HG03442 (cell line): ENCODE results near the gene SMURF1.
"Not testable (repeated sequence)": the region's sequence is repeated elsewhere in the genome, so short reads cannot be mapped to it uniquely, and the experiment has no call there.

Experiments used
- ATAC-seq: cut with Tn5 transposase; IDR thresholded peaks from one replicate; pipeline ENCODE4 v1.9.1; 2021; ENCODE audit warnings: mild to moderate bottlenecking, moderate library complexity; ENCODE audit not compliant: unreplicated experiment

Gene SMURF1

GRCh38 chr7:99061001-99061776, 82.7 kb downstream of the SMURF1 start:
- no peak for ATAC-seq

DNA sequence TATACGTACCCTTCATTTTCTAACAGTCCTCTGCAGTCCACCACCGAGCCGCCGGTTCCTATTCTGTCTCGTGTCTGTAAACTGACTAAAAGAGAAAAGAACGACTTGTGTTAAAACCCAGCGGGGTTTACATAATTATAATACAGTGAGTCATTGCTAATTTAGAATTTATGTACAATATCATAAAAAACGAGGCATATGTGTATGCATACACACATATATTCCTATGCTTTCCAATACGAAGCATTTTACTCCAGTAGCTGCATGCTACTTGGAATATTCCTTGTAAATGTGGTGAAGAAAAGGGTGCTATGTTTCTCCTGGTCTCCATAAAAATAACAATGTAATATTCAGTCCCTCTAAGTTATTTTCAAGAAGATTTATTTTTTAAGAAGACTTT, 89.1 kb downstream of the SMURF1 start:
- ATAC-seq: no peak

DNA sequence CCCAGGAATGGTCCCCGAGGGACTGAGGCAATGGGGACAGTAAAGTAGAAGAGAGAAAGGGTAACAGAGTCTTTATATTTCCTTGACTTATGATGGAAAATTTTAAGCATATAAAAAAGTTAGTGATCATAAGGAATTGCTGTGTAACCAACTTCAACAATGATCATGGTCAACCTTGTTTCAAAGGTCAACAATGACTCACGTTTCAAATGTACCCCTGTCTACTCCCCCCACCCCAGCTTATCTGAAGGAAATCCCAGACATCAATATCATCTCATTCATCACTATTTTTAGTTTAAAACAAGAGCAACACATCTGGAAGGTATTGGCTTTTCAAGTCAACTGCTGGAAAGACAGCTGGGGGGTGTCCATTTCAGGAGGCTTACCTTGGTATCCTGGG, 92.9 kb downstream of the SMURF1 start:
- ATAC-seq: no peak

- ATAC-seq: no peak
Measured at GRCh38 chr7:99047526-99048077, 96.3 kb downstream of the SMURF1 start.

- ATAC-seq: no peak
Measured at GRCh38 chr7:99046722-99047121, 97.2 kb downstream of the SMURF1 start.

DNA sequence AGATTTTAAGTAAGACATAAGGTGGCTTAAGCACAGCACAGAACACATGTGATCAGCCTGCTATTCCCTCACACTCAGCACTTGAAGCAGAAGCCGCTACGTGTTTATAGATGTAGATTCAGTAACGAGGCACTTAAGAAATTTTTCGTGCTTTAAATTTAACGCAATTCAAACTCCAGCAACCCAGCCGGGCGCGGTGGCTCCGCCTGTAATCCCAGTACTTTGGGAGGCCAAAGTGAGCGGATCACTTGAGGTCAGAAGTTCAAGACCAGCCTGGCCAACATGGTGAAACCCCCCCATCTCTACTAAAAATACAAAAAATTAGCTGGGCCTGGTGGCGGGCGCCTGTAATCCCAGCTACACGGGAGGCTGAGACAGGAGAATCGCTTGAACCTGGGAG, 97.6 kb downstream of the SMURF1 start:
- ATAC-seq: not testable (repeated sequence)

DNA sequence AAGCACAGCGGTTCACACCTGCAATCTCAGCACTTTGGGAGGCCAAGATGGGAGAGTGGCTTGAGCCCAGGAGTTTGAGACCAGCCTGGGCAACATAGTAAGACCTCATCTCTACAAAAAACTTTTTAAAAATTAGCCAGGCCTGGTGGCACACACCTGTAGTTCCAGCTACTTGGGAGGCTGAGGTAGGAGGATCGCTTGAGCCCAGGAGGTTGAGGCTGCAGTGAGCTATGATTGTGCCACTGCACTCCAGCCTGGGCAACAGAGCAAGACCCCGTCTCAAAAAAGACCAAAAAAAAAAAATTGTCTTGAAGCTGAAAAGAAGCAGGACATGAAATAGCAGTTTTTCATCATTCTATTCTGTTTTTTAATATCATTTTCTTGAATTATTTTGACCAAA, 99.0 kb downstream of the SMURF1 start:
- not testable (repeated sequence) for ATAC-seq

- ATAC-seq: no peak
Measured at GRCh38 chr7:99042957-99043356, 101.0 kb downstream of the SMURF1 start.

- ATAC-seq: no peak
Measured at GRCh38 chr7:99041526-99041925, 102.4 kb downstream of the SMURF1 start.

- ATAC-seq: no peak
Measured at GRCh38 chr7:99040104-99040958, 103.6 kb downstream of the SMURF1 start.

DNA sequence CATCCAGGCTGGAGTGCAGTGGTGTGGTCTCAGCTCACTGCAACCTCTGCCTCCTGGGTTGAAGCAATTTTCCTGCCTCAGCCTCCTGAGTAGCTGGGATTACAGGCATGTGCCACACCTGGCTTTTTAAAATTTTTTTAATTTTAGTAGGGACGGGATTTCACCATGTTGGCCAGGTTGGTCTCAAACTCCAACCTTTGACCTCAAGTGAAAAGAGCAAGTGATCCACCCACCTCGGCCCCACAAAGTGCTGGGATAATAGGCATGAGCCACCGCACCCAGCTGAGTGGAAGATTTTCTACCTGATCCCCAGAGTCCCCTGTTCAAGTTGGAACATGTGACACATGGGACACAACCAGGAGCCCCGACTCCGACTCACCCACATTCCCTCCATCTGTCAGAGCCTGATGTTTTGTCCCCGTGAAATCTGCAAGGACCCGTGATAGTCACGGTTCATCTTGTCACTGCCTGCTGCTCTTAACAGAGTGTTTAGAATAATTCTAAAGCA, 104.5 kb downstream of the SMURF1 start:
- no peak for ATAC-seq

- ATAC-seq: no peak
Measured at GRCh38 chr7:99038086-99038855, 105.6 kb downstream of the SMURF1 start.

- ATAC-seq: no peak
Measured at GRCh38 chr7:99037327-99037940, 106.5 kb downstream of the SMURF1 start.

GRCh38 chr7:99036546-99037111, 107.3 kb downstream of the SMURF1 start:
- ATAC-seq: no peak

DNA sequence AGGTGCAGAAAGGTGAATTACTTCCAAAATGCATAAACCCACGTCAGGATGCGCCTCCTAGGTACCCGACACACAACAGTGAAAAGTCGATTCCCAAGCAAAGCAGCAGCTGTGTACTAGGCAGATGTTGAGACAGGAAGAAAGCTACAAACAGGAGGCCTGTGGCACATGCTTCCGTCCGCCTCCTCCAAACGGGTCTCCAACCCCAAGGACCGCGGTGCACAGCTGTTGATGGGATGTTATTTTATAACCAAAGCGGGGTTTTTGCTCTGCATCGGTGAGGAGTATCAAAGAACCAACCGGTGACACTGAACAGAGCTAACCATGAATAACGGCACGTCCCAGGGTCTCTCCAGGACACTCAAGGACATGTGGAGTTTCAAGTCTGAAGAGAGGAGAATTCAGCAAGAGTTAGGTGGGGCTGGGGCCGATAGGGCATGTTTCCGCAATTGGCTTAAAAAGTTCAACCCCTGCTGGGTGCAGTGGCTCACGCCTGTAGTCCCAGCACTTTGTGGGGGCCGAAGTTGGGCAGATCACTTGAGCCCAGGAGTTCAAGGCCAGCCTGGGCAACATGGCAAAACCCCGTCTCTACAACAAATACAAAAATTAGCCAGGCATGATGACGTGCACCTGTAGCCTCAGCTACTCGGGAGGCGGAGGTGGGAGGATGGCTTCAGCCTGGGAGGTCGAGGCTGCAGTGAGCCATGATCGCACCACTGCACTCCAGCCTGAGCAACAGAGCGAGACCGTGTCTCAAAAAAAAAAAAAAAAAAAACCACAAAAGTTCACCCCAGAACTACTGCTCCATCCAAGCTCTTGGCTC, 108.0 kb downstream of the SMURF1 start:
- ATAC-seq: no peak

- ATAC-seq: no peak
Measured at GRCh38 chr7:99034932-99035722, 108.8 kb downstream of the SMURF1 start.

DNA sequence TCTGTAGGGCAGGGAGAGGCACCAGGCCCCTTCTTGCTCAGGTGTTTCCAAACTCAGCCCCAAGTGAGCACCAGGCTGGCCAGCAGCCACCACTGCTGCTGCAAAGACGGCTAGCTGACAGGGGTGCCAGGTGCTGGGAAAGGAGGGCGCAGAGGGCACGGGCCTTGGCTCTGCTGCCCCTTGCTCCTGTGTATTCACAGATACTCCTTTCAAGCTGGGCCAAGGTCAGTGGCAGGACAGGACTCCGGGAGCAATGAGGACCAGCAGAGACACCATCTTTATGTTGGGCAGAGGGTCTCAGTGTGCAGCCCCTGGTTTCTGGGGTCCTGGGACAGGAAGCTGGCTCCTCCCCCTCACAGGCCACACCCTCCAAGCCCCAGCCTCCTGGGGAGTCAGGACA, 110.1 kb downstream of the SMURF1 start:
- no peak for ATAC-seq

DNA sequence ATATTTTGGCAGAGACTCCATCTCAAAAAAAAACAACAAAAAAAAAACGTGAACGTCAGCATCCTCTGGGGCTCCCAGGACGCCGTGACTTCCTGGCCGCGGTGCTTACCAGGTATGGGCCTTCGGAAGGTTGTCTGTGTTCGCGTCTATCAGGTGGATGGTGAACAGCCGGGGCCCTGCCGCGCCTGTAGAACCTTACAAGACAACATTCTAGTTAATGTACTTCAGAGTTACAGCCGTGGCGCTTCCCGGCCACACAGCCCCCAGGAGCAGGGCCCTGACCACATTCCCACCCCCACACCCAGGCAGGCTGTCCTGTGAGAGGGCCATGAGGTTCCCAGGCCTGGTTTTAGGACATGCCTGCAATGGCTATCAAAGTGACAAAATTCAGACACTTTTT, 111.0 kb downstream of the SMURF1 start:
- no peak for ATAC-seq
